GM20000 (cell line): ENCODE results near the gene TUBE1.
"Not testable (repeated sequence)": the region's sequence is repeated elsewhere in the genome, so short reads cannot be mapped to it uniquely, and the experiment has no call there.

ENCODE experiments used
- DNase-seq: peaks from one replicate; pipeline ENCODE4 v3.0.0; 2012; ENCODE audit warnings: low spot score
- TF ChIP-seq, protein P1 (sequence below): IDR thresholded peaks from 2 replicates; pipeline ENCODE4 v1.5.1; 2012; ENCODE audit warnings: mild to moderate bottlenecking, control low read depth; ENCODE audit errors: extremely low read depth, missing control alignments

Gene TUBE1

DNA sequence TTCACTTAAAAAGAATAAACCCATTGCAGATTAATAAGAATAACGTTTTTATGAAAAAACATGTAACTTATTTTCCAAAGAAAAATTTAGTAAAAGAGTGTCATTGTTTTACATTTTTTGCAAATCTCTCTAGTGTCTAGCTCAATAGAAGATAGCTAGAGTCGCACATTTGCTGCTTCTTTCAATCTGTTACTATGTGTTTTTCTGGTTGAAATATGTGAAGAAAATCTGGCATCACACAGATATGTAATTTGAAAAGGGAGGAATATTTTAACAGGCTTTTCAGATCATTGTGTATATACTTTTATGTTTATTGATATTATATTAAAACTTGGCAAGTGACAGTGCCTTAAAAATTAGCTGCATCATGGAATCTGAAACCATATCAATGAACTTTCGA is 24.3 kb downstream of the TUBE1 start:
- TF ChIP-seq, protein P1, sequence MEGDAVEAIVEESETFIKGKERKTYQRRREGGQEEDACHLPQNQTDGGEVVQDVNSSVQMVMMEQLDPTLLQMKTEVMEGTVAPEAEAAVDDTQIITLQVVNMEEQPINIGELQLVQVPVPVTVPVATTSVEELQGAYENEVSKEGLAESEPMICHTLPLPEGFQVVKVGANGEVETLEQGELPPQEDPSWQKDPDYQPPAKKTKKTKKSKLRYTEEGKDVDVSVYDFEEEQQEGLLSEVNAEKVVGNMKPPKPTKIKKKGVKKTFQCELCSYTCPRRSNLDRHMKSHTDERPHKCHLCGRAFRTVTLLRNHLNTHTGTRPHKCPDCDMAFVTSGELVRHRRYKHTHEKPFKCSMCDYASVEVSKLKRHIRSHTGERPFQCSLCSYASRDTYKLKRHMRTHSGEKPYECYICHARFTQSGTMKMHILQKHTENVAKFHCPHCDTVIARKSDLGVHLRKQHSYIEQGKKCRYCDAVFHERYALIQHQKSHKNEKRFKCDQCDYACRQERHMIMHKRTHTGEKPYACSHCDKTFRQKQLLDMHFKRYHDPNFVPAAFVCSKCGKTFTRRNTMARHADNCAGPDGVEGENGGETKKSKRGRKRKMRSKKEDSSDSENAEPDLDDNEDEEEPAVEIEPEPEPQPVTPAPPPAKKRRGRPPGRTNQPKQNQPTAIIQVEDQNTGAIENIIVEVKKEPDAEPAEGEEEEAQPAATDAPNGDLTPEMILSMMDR = no peak
- no peak for DNase-seq

DNA sequence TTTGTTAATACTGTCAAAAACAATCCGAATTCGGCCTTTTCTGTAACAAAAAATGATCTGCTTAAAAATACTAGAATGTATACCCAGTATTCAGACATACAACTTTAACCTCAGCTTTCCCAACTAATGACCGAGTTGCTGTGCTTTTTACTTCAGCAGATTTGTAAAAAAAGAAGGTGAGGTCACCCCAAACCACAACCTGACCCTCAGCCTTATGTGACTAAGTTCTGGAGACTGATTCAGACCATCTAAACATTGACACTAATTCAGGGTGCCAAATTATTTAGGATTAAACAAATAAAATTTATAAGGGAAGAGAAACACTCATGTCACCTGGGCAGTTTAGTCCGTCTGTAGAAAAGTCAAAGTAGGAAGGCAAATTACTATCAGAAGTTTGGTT is 25.7 kb downstream of the TUBE1 start:
- no peak for DNase-seq
- TF ChIP-seq, protein P1 = no peak

DNA sequence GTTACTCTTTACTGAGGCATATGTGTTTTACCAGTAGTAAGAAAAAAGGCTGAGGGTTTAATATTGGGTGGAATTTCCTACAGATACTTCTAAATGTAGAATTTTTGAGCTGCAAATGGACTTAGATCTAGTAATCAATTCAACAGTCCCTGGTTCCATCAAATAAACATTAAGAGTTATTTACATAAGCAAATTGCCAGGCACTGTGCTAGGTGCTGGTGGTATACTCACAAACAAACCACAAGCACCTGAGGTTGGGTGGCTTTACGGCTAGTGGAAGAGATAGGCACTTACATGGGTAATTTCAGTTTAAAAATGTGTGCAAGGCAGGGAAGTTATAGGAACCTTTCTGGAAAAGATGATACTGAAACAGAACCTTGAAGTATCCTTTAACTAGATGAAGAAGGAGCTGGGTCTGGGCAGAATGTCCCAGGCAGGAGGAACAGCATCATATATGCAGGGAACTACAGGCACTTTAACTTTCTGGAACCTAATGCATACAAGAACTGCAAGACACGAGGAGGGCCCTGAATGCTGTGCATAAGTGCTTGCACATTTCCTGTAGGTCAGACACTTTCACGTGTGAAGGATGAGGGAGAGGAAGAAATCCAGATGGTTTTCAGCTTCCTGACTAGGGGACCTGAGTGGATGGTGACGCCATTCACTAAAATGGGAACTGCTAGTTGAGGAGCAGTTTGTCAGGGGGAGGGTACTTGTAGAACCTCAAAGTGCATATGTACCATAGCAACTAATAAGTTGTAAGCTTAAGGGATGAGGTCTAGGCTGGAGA is 28.8 kb downstream of the TUBE1 start:
- DNase-seq = no peak
- TF ChIP-seq, protein P1 = no peak

DNA sequence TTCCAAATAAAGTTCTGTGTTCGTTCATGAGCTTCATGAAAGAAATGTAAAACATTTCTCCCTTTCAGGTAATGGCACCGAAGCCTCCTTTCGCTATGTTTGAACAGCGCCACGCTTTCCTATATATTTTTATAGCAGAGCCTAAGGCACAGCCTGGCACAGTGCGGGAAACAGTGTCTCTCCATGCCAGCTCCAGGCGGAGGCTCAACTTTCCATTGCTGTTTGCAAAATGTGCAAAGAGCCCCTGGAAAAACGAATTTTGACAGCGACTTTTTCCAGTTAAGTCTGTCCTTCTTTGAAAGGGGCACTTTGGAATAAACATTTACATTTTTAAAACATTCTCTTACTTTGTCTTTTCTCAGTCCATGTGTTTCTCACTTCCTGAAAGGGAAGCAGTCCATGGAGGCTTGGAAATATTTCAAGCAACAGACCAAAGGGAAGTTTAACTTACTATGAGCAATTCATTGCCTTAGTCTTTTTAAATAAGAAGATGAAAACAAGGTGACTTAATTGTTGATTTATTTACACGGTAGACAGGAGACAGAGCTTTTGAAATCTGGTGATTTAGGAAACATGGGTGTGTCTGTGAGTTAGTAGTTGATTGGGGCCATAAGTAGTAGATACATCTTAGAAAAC is 32.6 kb downstream of the TUBE1 start:
- DNase-seq = no peak
- TF ChIP-seq, protein P1 = no peak

DNA sequence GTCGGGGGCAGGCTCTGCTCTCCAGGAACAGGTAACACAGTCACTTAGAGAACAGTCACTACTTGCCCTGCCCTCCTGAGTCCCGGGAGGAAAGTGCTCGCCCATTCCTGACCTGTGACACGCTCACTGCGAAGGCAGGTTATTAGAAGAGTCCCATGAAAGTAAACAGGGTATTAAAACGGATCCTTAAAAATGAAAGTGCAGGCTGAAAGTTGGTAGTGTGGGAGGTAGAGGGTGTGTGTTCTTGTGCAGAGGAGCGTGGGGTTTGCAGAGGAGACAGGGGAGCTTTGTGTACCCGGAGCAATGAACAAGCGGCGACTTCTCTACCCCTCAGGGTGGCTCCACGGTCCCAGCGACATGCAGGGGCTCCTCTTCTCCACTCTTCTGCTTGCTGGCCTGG is 33.3 kb downstream of the TUBE1 start, which contains the start of gene CCN6:
CCN6 (plus strand) TSS at position 104 of the 400 bp plus-strand sequence; CDS start at position 358, 254 bp downstream.
- TF ChIP-seq, protein P1 = no peak
- no peak for DNase-seq

DNA sequence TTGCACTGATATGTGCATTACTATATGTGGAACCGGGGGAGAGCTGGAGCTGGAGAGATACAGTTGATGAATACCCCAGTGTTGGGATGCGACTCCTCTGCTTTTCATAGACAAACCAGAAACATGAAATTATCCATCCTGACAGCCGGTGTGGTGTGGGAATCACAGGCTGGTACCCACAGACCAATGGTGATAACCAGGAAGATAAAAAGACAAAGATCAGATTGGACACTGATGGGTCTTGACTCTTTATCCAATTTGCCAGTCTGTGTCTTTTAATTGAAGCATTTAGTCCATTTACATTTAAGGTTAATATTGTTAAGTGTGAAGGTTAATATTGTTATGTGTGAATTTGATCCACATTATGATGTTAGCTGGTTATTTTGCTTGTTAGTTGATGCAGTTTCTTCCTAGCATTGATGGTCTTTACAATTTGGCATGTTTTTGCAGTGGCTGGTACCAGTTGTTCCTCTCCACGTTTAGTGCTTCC is 36.0 kb downstream of the TUBE1 start:
- DNase-seq = not testable (repeated sequence)

DNA sequence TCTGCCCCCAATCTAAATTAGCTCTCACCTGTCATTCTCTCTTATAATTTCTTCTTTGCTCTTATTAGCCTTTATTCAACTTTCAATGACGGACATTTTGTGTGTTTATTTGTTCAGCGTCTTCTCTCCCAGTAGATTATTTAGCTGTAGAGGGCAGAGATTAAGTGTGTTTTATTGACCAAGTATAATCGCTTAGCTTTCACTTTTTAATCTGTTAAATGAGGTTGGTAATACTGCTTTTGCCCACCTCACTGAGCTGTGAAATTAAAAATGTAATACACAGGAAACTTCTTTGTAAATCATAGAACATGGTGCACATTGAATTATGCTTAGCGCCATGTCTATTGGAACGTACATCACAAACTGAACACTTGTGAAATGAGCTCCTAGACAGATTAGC is 36.9 kb downstream of the TUBE1 start:
- TF ChIP-seq, protein P1 = no peak

More for the DNA sequence above, 36.9 kb downstream of the TUBE1 start:
- no peak for DNase-seq
